HepG2 (cell line): ENCODE results near the gene AGAP1. TPM values are rescaled to one million over a fixed set of nuclear protein-coding genes. Genes with fewer than 3 reads are reported as not detected.

Experiments used
- ARHGAP35 ChIP-seq: sonication (generic); formaldehyde crosslinking; IDR thresholded peaks from 2 replicates; pipeline ENCODE4 v1.9.0; 2022; ENCODE audit warnings: mild to moderate bottlenecking, inconsistent platforms, moderate library complexity, missing genetic modification reagents, borderline replicate concordance
- FOXM1 ChIP-seq: sonication (generic); formaldehyde crosslinking; IDR thresholded peaks from 2 replicates; pipeline ENCODE4 v1.5.0; 2020; ENCODE audit warnings: missing genetic modification reagents
- NR2F6 ChIP-seq, 2 experiments: IDR thresholded peaks; 2 replicates each; pipeline ENCODE4 v1.6.1; 2016; ENCODE audit warnings: antibody characterized with exemption in 1 of 2, mild to moderate bottlenecking in 1 of 2
- RFXAP ChIP-seq: sonication (generic); formaldehyde crosslinking; IDR thresholded peaks from 2 replicates; pipeline ENCODE4 v1.4.0; 2020; ENCODE audit warnings: missing genetic modification reagents, borderline replicate concordance
- SALL2 ChIP-seq: sonication (generic); formaldehyde crosslinking; IDR thresholded peaks from 2 replicates; pipeline ENCODE4 v1.8.1; 2023; ENCODE audit warnings: mild to moderate bottlenecking, missing genetic modification reagents, inconsistent platforms
- SIN3A ChIP-seq: IDR thresholded peaks from 2 replicates; pipeline ENCODE4 v1.6.1; 2011; ENCODE audit warnings: low read depth, mild to moderate bottlenecking, control low read depth, low read length, borderline replicate concordance
- XBP1 ChIP-seq: sonication (generic); formaldehyde crosslinking; IDR thresholded peaks from 2 replicates; pipeline ENCODE4 v1.5.0; 2020; ENCODE audit warnings: missing genetic modification reagents
- ZMAT3 ChIP-seq: sonication (generic); formaldehyde crosslinking; conservative IDR thresholded peaks from 2 replicates; pipeline ENCODE4 v1.7.0; 2021; ENCODE audit warnings: missing genetic modification reagents
- ZNF138 ChIP-seq: sonication (generic); formaldehyde crosslinking; IDR thresholded peaks from 2 replicates; pipeline ENCODE4 v1.5.0; 2020; ENCODE audit warnings: mild to moderate bottlenecking, low read depth, missing genetic modification reagents
- ZNF543 ChIP-seq: sonication (generic); formaldehyde crosslinking; IDR thresholded peaks from 2 replicates; pipeline ENCODE4 v1.4.0; 2020; ENCODE audit warnings: mild to moderate bottlenecking, missing genetic modification reagents
- ZNF598 ChIP-seq: sonication (generic); formaldehyde crosslinking; IDR thresholded peaks from 2 replicates; pipeline ENCODE4 v1.5.1; 2020; ENCODE audit warnings: mild to moderate bottlenecking, missing genetic modification reagents, borderline replicate concordance
- ZNF615 ChIP-seq: sonication (generic); formaldehyde crosslinking; IDR thresholded peaks from 2 replicates; pipeline ENCODE4 v1.5.0; 2020; ENCODE audit warnings: mild to moderate bottlenecking, missing genetic modification reagents, borderline replicate concordance
- ZNF724P ChIP-seq: sonication (generic); formaldehyde crosslinking; IDR thresholded peaks from 2 replicates; pipeline ENCODE4 v1.8.0; 2022; ENCODE audit warnings: missing genetic modification reagents, borderline replicate concordance
- ZNF761 ChIP-seq: sonication (generic); formaldehyde crosslinking; conservative IDR thresholded peaks from 2 replicates; pipeline ENCODE4 v1.4.0; 2020; ENCODE audit warnings: mild to moderate bottlenecking, missing genetic modification reagents
- polyA plus RNA-seq, 8 experiments: library from polyadenylated mRNA; depleted of rRNA in 3 of 8; stranded (reverse) in 7 of 8; unstranded in 1 of 8; fragments of >200 nt; fragmentation: Illumina TruSeq in 4 of 8; extraction: Trizol in 4 of 8; gene quantifications; 2 replicates each; pipeline versions ENCODE4 v1.2.1 to v1.2.3, GENCODE V29; 2011 to 2016; ENCODE audit warnings: low read depth in 4 of 8, missing spikeins in 1 of 8, mixed read lengths in 1 of 8; ENCODE audit not compliant: insufficient read depth in 1 of 8
- total RNA-seq, 5 experiments: library from RNA; depleted of rRNA; stranded (reverse); fragments of >200 nt; fragmentation: Illumina TruSeq; extraction: Trizol; gene quantifications; 2 replicates each; pipeline ENCODE4 v1.2.3, GENCODE V29; 2016; ENCODE audit warnings: low read depth in 1 of 5
- TF ChIP-seq, protein P1 (sequence below): sonication (generic); formaldehyde crosslinking; IDR thresholded peaks from 2 replicates; pipeline ENCODE4 v1.9.0; 2021; ENCODE audit warnings: mild to moderate bottlenecking, missing genetic modification reagents
- TF ChIP-seq, protein P2 (sequence below): sonication (generic); formaldehyde crosslinking; IDR thresholded peaks from 2 replicates; pipeline ENCODE4 v1.5.0; 2020; ENCODE audit warnings: mild to moderate bottlenecking, missing genetic modification reagents
- TF ChIP-seq, protein P3 (sequence below): sonication (generic); formaldehyde crosslinking; conservative IDR thresholded peaks from 2 replicates; pipeline ENCODE4 v1.4.0; 2020; ENCODE audit warnings: mild to moderate bottlenecking, missing genetic modification reagents, moderate library complexity
- TF ChIP-seq, protein P4 (sequence below): sonication (generic); formaldehyde crosslinking; IDR thresholded peaks from 2 replicates; pipeline ENCODE4 v1.4.0; 2020; ENCODE audit warnings: mild to moderate bottlenecking, missing genetic modification reagents

AGAP1 gene
- total and polyA plus RNA-seq, 2 of the 13 experiments (the other 11 are each of a cell fraction or from before 2014, with no cell fraction given) = 21.2 to 32.7 TPM

DNA sequence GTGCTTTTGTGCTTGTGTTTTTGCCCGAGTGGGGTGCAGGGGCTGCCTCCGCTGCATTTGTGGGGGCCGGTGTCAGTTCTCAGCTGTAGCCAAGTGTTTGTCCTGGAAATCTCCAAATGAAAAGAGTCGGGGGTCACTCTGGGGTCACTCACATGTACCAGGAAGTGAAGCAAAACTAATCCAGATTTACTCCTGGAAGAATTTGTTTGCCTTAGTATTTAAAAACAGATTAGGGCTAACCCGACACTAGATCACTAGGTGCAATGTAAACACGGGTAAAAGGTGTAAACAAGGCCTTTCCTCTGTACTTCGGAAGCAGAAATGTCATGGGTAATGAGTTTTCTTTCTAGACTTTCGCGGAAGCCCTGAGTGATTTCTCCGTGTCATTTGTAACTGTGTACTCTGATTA lies 624.0 kb downstream of the AGAP1 start (continued):
- TF ChIP-seq SIN3A = no peak
- no peak for TF ChIP-seq XBP1
- no peak for TF ChIP-seq ARHGAP35 (CRISPR knock-in tag)
- peak; percentile 74; the same call in 1 of the 2 replicates for TF ChIP-seq RFXAP (CRISPR knock-in tag)
- TF ChIP-seq ZNF615 (CRISPR knock-in tag) = no peak
- no peak for TF ChIP-seq SALL2 (CRISPR knock-in tag)
- TF ChIP-seq, protein P1, sequence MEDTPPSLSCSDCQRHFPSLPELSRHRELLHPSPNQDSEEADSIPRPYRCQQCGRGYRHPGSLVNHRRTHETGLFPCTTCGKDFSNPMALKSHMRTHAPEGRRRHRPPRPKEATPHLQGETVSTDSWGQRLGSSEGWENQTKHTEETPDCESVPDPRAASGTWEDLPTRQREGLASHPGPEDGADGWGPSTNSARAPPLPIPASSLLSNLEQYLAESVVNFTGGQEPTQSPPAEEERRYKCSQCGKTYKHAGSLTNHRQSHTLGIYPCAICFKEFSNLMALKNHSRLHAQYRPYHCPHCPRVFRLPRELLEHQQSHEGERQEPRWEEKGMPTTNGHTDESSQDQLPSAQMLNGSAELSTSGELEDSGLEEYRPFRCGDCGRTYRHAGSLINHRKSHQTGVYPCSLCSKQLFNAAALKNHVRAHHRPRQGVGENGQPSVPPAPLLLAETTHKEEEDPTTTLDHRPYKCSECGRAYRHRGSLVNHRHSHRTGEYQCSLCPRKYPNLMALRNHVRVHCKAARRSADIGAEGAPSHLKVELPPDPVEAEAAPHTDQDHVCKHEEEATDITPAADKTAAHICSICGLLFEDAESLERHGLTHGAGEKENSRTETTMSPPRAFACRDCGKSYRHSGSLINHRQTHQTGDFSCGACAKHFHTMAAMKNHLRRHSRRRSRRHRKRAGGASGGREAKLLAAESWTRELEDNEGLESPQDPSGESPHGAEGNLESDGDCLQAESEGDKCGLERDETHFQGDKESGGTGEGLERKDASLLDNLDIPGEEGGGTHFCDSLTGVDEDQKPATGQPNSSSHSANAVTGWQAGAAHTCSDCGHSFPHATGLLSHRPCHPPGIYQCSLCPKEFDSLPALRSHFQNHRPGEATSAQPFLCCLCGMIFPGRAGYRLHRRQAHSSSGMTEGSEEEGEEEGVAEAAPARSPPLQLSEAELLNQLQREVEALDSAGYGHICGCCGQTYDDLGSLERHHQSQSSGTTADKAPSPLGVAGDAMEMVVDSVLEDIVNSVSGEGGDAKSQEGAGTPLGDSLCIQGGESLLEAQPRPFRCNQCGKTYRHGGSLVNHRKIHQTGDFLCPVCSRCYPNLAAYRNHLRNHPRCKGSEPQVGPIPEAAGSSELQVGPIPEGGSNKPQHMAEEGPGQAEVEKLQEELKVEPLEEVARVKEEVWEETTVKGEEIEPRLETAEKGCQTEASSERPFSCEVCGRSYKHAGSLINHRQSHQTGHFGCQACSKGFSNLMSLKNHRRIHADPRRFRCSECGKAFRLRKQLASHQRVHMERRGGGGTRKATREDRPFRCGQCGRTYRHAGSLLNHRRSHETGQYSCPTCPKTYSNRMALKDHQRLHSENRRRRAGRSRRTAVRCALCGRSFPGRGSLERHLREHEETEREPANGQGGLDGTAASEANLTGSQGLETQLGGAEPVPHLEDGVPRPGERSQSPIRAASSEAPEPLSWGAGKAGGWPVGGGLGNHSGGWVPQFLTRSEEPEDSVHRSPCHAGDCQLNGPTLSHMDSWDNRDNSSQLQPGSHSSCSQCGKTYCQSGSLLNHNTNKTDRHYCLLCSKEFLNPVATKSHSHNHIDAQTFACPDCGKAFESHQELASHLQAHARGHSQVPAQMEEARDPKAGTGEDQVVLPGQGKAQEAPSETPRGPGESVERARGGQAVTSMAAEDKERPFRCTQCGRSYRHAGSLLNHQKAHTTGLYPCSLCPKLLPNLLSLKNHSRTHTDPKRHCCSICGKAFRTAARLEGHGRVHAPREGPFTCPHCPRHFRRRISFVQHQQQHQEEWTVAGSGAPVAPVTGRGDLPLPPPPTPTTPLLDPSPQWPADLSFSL (CRISPR knock-in tag) = no peak
- TF ChIP-seq, protein P2, sequence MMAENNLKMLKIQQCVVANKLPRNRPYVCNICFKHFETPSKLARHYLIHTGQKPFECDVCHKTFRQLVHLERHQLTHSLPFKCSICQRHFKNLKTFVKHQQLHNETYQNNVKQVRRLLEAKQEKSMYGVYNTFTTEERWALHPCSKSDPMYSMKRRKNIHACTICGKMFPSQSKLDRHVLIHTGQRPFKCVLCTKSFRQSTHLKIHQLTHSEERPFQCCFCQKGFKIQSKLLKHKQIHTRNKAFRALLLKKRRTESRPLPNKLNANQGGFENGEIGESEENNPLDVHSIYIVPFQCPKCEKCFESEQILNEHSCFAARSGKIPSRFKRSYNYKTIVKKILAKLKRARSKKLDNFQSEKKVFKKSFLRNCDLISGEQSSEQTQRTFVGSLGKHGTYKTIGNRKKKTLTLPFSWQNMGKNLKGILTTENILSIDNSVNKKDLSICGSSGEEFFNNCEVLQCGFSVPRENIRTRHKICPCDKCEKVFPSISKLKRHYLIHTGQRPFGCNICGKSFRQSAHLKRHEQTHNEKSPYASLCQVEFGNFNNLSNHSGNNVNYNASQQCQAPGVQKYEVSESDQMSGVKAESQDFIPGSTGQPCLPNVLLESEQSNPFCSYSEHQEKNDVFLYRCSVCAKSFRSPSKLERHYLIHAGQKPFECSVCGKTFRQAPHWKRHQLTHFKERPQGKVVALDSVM (CRISPR knock-in tag) = 0 out of 2 replicates have a peak, but pooled peaks have one; percentile 36
- TF ChIP-seq ZNF598 = 0 out of 2 replicates have a peak, but pooled peaks have one; percentile 27
- TF ChIP-seq ZNF138 (CRISPR knock-in tag) = no peak
- TF ChIP-seq, protein P3, sequence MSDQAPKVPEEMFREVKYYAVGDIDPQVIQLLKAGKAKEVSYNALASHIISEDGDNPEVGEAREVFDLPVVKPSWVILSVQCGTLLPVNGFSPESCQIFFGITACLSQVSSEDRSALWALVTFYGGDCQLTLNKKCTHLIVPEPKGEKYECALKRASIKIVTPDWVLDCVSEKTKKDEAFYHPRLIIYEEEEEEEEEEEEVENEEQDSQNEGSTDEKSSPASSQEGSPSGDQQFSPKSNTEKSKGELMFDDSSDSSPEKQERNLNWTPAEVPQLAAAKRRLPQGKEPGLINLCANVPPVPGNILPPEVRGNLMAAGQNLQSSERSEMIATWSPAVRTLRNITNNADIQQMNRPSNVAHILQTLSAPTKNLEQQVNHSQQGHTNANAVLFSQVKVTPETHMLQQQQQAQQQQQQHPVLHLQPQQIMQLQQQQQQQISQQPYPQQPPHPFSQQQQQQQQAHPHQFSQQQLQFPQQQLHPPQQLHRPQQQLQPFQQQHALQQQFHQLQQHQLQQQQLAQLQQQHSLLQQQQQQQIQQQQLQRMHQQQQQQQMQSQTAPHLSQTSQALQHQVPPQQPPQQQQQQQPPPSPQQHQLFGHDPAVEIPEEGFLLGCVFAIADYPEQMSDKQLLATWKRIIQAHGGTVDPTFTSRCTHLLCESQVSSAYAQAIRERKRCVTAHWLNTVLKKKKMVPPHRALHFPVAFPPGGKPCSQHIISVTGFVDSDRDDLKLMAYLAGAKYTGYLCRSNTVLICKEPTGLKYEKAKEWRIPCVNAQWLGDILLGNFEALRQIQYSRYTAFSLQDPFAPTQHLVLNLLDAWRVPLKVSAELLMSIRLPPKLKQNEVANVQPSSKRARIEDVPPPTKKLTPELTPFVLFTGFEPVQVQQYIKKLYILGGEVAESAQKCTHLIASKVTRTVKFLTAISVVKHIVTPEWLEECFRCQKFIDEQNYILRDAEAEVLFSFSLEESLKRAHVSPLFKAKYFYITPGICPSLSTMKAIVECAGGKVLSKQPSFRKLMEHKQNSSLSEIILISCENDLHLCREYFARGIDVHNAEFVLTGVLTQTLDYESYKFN = peak; percentile 89
- peak; percentile 90 for TF ChIP-seq ZMAT3 (CRISPR knock-in tag)
- no peak for TF ChIP-seq FOXM1 (CRISPR knock-in tag)
- 0 out of 2 replicates have a peak, but pooled peaks have one; percentile 50 for TF ChIP-seq ZNF761 (CRISPR knock-in tag)
- peak; percentile 99 for TF ChIP-seq NR2F6 (IDR thresholded peaks at IDR 0.05)
- TF ChIP-seq NR2F6 (CRISPR knock-in tag; IDR thresholded peaks at IDR 0.05) = peak; percentile 98
- TF ChIP-seq ZNF543 = no peak
- TF ChIP-seq, protein P4, sequence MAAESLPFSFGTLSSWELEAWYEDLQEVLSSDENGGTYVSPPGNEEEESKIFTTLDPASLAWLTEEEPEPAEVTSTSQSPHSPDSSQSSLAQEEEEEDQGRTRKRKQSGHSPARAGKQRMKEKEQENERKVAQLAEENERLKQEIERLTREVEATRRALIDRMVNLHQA = no peak
- peak; percentile 55; the same call in 1 of the 2 replicates for TF ChIP-seq ZNF724P (CRISPR knock-in tag)
